GM12878 (cell line): ENCODE data around the gene GNB3. TPM values are rescaled to one million over a fixed set of nuclear protein-coding genes. Genes with fewer than 3 reads are reported as not detected.
A peak's percentile ranks its signal among the peaks of the same experiment; 100 is the strongest.

Experiments
- ATAC-seq: fragments of 200-7000 bp; cut with Tn5 transposase; 3 replicates; pipeline ENCODE4 v1.9.1; 2020; ENCODE audit warnings: mild to moderate bottlenecking, moderate library complexity
- BruUV-seq: library from RNA; stranded (reverse); fragments of 400-500 nt; replicated peaks from 2 replicates; lab custom pipeline; 2021; lab: Mats Ljungman, UMichigan
- CTCF ChIA-PET: fragments of 300-600 bp; sonication (Branson Sonifier 250); formaldehyde crosslinking; extraction: SDS; loops from one replicate; lab custom pipeline; 2021; ENCODE audit warnings: inconsistent platforms; lab: Yijun Ruan, JAX
- POLR2A ChIA-PET: fragments of 350-600 bp; formaldehyde crosslinking; extraction: SDS; loops from one replicate; lab custom pipeline; 2021; ENCODE audit warnings: inconsistent platforms; lab: Charles Lee
- RAD21 ChIA-PET: fragments of 300-600 bp; sonication (Branson Sonifier 250); formaldehyde crosslinking; loops from one replicate; lab custom pipeline; 2023; ENCODE audit warnings: antibody characterized with exemption; ENCODE audit not compliant: unreplicated experiment; lab: Charles Lee
- SMC1A ChIA-PET: fragments of 300-600 bp; sonication (Branson Sonifier 250); formaldehyde crosslinking; loops from one replicate; lab custom pipeline; 2023; ENCODE audit not compliant: unreplicated experiment, uncharacterized antibody; lab: Charles Lee
- DNase-seq: peaks from one replicate; pipeline ENCODE4 v3.0.0-alpha.2; 2011; ENCODE audit warnings: low read depth, low spot score
- FAIRE-seq: peaks from 3 replicates; lab custom pipeline; 2011; peaks lifted over from hg19 to GRCh38; lab: Jason Lieb, UNC
- H2AFZ ChIP-seq: 2 replicates; pipeline ENCODE4 v1.6.0; 2011; ENCODE audit warnings: low read depth, low read length, control low read depth; ENCODE audit not compliant: control insufficient read depth
- H3K27ac ChIP-seq: 2 replicates; pipeline ENCODE4 v1.5.1; 2011; ENCODE audit warnings: control low read depth; ENCODE audit not compliant: control insufficient read depth, insufficient read depth
- H3K27me3 ChIP-seq, 2 experiments: replicated peaks in 1 of 2; 2 replicates each; pipeline versions ENCODE4 v1.6.0 to v1.6.1; 2011; ENCODE audit warnings: low read length in 1 of 2; ENCODE audit not compliant: control insufficient read depth in 2 of 2, insufficient read depth in 2 of 2
- H3K36me3 ChIP-seq, 2 experiments: 2 replicates each; pipeline ENCODE4 v1.5.1; 2011; ENCODE audit warnings: low read length in 1 of 2; ENCODE audit not compliant: control insufficient read depth in 2 of 2, insufficient read depth in 2 of 2
- H3K4me1 ChIP-seq: 2 replicates; pipeline ENCODE4 v1.6.1; 2011; ENCODE audit warnings: mild to moderate bottlenecking, low read length, moderate library complexity, mixed read lengths; ENCODE audit not compliant: control insufficient read depth, insufficient read depth
- H3K4me2 ChIP-seq: 2 replicates; pipeline ENCODE4 v1.6.0; 2011; ENCODE audit warnings: control low read depth; ENCODE audit not compliant: control insufficient read depth, insufficient read depth
- H3K4me3 ChIP-seq: fragments of 200-600 bp; sonication (generic); 2 replicates; pipeline ENCODE4 v1.5.1; 2016
- H3K79me2 ChIP-seq: 2 replicates; pipeline ENCODE4 v1.6.0; 2011; ENCODE audit warnings: low read length; ENCODE audit not compliant: control insufficient read depth, insufficient read depth
- H3K9ac ChIP-seq: 2 replicates; pipeline ENCODE4 v1.8.0; 2011; ENCODE audit warnings: low read length, control low read depth, mixed read lengths; ENCODE audit not compliant: control insufficient read depth, insufficient read depth
- H3K9me3 ChIP-seq: replicated peaks from 3 replicates; pipeline ENCODE4 v1.5.1; 2011; ENCODE audit warnings: mild to moderate bottlenecking, low read length; ENCODE audit not compliant: control insufficient read depth, insufficient read depth
- H4K20me1 ChIP-seq: 2 replicates; pipeline ENCODE4 v1.6.0; 2011; ENCODE audit not compliant: control insufficient read depth, insufficient read depth
- DPF2 ChIP-seq: fragments of 450-650 bp; IDR thresholded peaks from 2 replicates; pipeline ENCODE4 v1.6.1; 2017; ENCODE audit warnings: mild to moderate bottlenecking
- EED ChIP-seq: sonication (generic); IDR thresholded peaks from 2 replicates; pipeline ENCODE4 v1.6.1; 2016; ENCODE audit warnings: antibody characterized with exemption, low read depth
- EP300 ChIP-seq, 2 experiments: fragments of 150-350 bp in 1 of 2; IDR thresholded peaks; 2 replicates each; pipeline ENCODE4 v1.6.1; 2011 to 2012; ENCODE audit warnings: low read depth in 2 of 2, low read length in 2 of 2, borderline replicate concordance in 1 of 2, improper control_type of control experiment in 1 of 2, inconsistent platforms in 1 of 2; ENCODE audit not compliant: control insufficient read depth in 1 of 2
- FOXK2 ChIP-seq: fragments of 450-650 bp; IDR thresholded peaks from 2 replicates; pipeline ENCODE4 v1.6.1; 2017; ENCODE audit warnings: mild to moderate bottlenecking, moderate library complexity
- IKZF1 ChIP-seq: fragments of 450-650 bp; conservative IDR thresholded peaks from 2 replicates; pipeline ENCODE4 v1.6.1; 2017; ENCODE audit warnings: antibody characterized with exemption, mild to moderate bottlenecking
- IKZF2 ChIP-seq, 2 experiments: fragments of 450-650 bp; IDR thresholded peaks; 2 replicates each; pipeline ENCODE4 v1.6.1; 2017; ENCODE audit warnings: mild to moderate bottlenecking in 2 of 2, moderate library complexity in 2 of 2
- KLF5 ChIP-seq: fragments of 450-650 bp; IDR thresholded peaks from 2 replicates; pipeline ENCODE4 v1.6.1; 2014; ENCODE audit warnings: mild to moderate bottlenecking; ENCODE audit not compliant: partially characterized antibody
- MEF2B ChIP-seq: fragments of 450-650 bp; IDR thresholded peaks from 2 replicates; pipeline ENCODE4 v1.6.1; 2018; ENCODE audit warnings: mild to moderate bottlenecking, moderate library complexity; ENCODE audit not compliant: partially characterized antibody, poor library complexity, severe bottlenecking
- NFIC ChIP-seq: IDR thresholded peaks from 2 replicates; pipeline ENCODE4 v1.6.1; 2012; ENCODE audit warnings: low read depth, mild to moderate bottlenecking, inconsistent platforms, low read length, moderate library complexity
- NFXL1 ChIP-seq: fragments of 450-650 bp; IDR thresholded peaks from 2 replicates; pipeline ENCODE4 v1.6.1; 2017; ENCODE audit warnings: antibody characterized with exemption, mild to moderate bottlenecking, borderline replicate concordance
- NR2F1 ChIP-seq: fragments of 450-650 bp; conservative IDR thresholded peaks from 2 replicates; pipeline ENCODE4 v1.6.1; 2017; ENCODE audit warnings: mild to moderate bottlenecking
- POLR2AphosphoS2 ChIP-seq: IDR thresholded peaks from 2 replicates; pipeline ENCODE4 v1.6.1; 2011; ENCODE audit warnings: low read depth, mild to moderate bottlenecking, low read length, improper control_type of control experiment, moderate library complexity
- RB1 ChIP-seq: fragments of 450-650 bp; formaldehyde crosslinking; IDR thresholded peaks from 2 replicates; pipeline ENCODE4 v1.6.1; 2017; ENCODE audit warnings: mild to moderate bottlenecking, borderline replicate concordance
- RELA ChIP-seq: fragments of 450-650 bp; IDR thresholded peaks from 2 replicates; pipeline ENCODE4 v1.8.0; 2014; ENCODE audit warnings: borderline replicate concordance; ENCODE audit not compliant: partially characterized antibody
- RUNX3 ChIP-seq: IDR thresholded peaks from 2 replicates; pipeline ENCODE4 v1.6.1; 2012; ENCODE audit warnings: low read length, inconsistent platforms
- SMAD5 ChIP-seq: IDR thresholded peaks from 2 replicates; pipeline ENCODE4 v1.6.1; 2016; ENCODE audit warnings: antibody characterized with exemption, low read depth
- SPI1 ChIP-seq: IDR thresholded peaks from 2 replicates; pipeline ENCODE4 v1.6.1; 2011; ENCODE audit warnings: low read depth, mild to moderate bottlenecking, low read length, moderate library complexity, borderline replicate concordance; ENCODE audit not compliant: insufficient read depth
- WGBS: methylation state at CpG from one replicate; pipeline ENCODE4 v1.1.6; 2016; ENCODE audit warnings: low lambda C conversion rate; ENCODE audit not compliant: insufficient replicate concordance, insufficient coverage; ENCODE audit errors: missing lambda C conversion rate; 5-methylcytosine and 5-hydroxymethylcytosine counted together
- in situ Hi-C: fragments of 300-500 bp; cut with MboI; formaldehyde crosslinking; loops from 9 replicates; pipeline ENCODE4 v1.14.3; 2018; ENCODE audit warnings: mixed read lengths
- intact Hi-C: fragments of 100-400 bp; cut with micrococcal nuclease; formaldehyde crosslinking; loops from one replicate; pipeline ENCODE4 v1.14.2; 2022; ENCODE audit not compliant: unreplicated experiment
- polyA plus RNA-seq, 11 experiments: library from polyadenylated mRNA; depleted of rRNA in 4 of 11; unstranded in 6 of 11; stranded (reverse) in 5 of 11; fragments of >200 nt; fragmentation: Nextera tagmentation in 4 of 11; fragmentation: Illumina TruSeq in 1 of 11; extraction: Ambion mirVana in 4 of 11; extraction: Trizol in 1 of 11; gene quantifications; 1 replicate in 1 of 11; 2 replicates in 10 of 11; pipeline versions ENCODE4 v1.2.1 to v1.2.3, GENCODE V29; 2011 to 2016; ENCODE audit warnings: inconsistent platforms in 2 of 11, missing spikeins in 2 of 11, low read depth in 1 of 11
- total RNA-seq, 4 experiments: library from RNA; depleted of rRNA in 3 of 4; stranded (reverse); fragments of >200 nt in 3 of 4; fragmentation: Illumina TruSeq in 1 of 4; extraction: Trizol in 1 of 4; gene quantifications; 2 replicates each; pipeline versions ENCODE4 v1.2.1 to v1.2.3, GENCODE V29; 2013 to 2021
- TF ChIP-seq, protein P1 (sequence below): IDR thresholded peaks from 2 replicates; pipeline ENCODE4 v1.6.1; 2012; ENCODE audit warnings: mild to moderate bottlenecking, low read depth, low read length
- TF ChIP-seq, protein P2 (sequence below): fragments of 450-650 bp; IDR thresholded peaks from 2 replicates; pipeline ENCODE4 v1.6.1; 2017; ENCODE audit warnings: low read depth, mild to moderate bottlenecking, moderate library complexity

Gene GNB3
- total and polyA plus RNA-seq, 10 of the 15 experiments (the other 5 are each of a cell fraction or from before 2014, with no cell fraction given) = 0.05 to 1.1 (median 0.36) TPM

DNA sequence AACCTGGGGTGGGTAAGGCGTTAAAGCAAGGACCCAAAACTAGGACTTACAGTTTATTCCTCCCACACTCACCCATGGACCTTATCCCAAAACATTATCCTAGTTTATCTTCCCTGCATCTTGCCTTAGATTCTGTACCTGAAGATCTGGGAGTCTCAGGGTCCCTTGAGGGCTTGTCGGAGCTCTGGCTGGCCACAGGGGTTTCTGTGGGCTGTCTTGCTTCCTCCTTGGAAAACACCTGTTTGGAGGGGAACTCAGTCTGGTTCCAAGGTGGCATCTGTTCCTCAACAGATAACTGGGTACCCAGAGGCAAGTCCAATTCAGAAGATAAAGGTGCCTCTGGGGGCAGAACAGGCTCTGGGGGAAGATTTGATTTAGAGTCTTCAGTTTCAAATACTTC lies 8.7 kb downstream of the GNB3 start:
- ChIA-PET POLR2A (interaction anchor here (0.6 to 8.9 kb wide), 8 partner anchors 13 to 181 kb away, joined by 3 to 84 read pairs (median 4); partner anchors contain the start of genes SPSB2 and TPI1), RAD21 (interaction anchor here (1.0 to 1.6 kb wide), 2 partner anchors 9 to 97 kb away, joined by 3 to 6 read pairs; partner anchors contain the start of gene GNB3), SMC1A (interaction anchor here (1.4 to 5.0 kb wide), 5 partner anchors 9 to 83 kb away, joined by 3 to 22 read pairs (median 3); partner anchors contain the start of genes GNB3 and SPSB2), CTCF (interaction anchor here (0.6 to 9.9 kb wide), 7 partner anchors 10 to 469 kb away, joined by 3 to 173 read pairs (median 5); partner anchors contain the start of genes SPSB2 and TPI1)
- intact Hi-C loops = no loop called here
- Histone ChIP-seq H3K27me3 (no peaks in the 10 kb centered on the region), H3K4me2 (peak overlapping the region; percentile 61), H4K20me1 (no peaks in the 10 kb centered on the region), H2AFZ (no peak overlapping the region), H3K79me2 (peaks cover 38% of the 10 kb centered on the region), H3K27ac (peak overlapping the region; percentile 48), H3K9me3 (no peaks in the 10 kb centered on the region), H3K4me1 (peaks cover 28% of the 10 kb centered on the region), H3K9ac (peak overlapping the region; percentile 71; the same call in 1 of the 2 replicates), H3K36me3 (peaks cover 0 to 15% of the 10 kb centered on the region in 2 experiments; a peak in 3 of 4 replicates), H3K4me3 (peak overlapping the region; percentile 60)
- FAIRE-seq (no peak), ATAC-seq (no peak), DNase-seq (no peak)
- TF ChIP-seq IKZF2 (IDR thresholded peaks at IDR 0.05) (peak; percentile 55 to 60; a peak in 3 of 4 replicates), RUNX3 (peak; percentile 74), RB1 (no peak), DPF2 (0 out of 2 replicates have a peak, but pooled peaks have one; percentile 37), EP300 (IDR thresholded peaks at IDR 0.05; ENCODE audit: borderline replicate concordance in 1 of 2, control insufficient read depth in 1 of 2, low read depth in 2 of 2, low read length in 2 of 2) (no peak), SMAD5 (no peak), RELA (peak; percentile 50), KLF5 (no peak), MEF2B (peak; percentile 59), IKZF1 (peak; percentile 62), POLR2AphosphoS2 (no peak), NFXL1 (no peak), SPI1 (0 out of 2 replicates have a peak, but pooled peaks have one; percentile 53), NR2F1 (no peak), FOXK2 (no peak), NFIC (0 out of 2 replicates have a peak, but pooled peaks have one; percentile 38), EED (peak; percentile 22; the same call in 1 of the 2 replicates)
- TF ChIP-seq, protein P1, sequence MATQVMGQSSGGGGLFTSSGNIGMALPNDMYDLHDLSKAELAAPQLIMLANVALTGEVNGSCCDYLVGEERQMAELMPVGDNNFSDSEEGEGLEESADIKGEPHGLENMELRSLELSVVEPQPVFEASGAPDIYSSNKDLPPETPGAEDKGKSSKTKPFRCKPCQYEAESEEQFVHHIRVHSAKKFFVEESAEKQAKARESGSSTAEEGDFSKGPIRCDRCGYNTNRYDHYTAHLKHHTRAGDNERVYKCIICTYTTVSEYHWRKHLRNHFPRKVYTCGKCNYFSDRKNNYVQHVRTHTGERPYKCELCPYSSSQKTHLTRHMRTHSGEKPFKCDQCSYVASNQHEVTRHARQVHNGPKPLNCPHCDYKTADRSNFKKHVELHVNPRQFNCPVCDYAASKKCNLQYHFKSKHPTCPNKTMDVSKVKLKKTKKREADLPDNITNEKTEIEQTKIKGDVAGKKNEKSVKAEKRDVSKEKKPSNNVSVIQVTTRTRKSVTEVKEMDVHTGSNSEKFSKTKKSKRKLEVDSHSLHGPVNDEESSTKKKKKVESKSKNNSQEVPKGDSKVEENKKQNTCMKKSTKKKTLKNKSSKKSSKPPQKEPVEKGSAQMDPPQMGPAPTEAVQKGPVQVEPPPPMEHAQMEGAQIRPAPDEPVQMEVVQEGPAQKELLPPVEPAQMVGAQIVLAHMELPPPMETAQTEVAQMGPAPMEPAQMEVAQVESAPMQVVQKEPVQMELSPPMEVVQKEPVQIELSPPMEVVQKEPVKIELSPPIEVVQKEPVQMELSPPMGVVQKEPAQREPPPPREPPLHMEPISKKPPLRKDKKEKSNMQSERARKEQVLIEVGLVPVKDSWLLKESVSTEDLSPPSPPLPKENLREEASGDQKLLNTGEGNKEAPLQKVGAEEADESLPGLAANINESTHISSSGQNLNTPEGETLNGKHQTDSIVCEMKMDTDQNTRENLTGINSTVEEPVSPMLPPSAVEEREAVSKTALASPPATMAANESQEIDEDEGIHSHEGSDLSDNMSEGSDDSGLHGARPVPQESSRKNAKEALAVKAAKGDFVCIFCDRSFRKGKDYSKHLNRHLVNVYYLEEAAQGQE = no peak
- TF ChIP-seq, protein P2, sequence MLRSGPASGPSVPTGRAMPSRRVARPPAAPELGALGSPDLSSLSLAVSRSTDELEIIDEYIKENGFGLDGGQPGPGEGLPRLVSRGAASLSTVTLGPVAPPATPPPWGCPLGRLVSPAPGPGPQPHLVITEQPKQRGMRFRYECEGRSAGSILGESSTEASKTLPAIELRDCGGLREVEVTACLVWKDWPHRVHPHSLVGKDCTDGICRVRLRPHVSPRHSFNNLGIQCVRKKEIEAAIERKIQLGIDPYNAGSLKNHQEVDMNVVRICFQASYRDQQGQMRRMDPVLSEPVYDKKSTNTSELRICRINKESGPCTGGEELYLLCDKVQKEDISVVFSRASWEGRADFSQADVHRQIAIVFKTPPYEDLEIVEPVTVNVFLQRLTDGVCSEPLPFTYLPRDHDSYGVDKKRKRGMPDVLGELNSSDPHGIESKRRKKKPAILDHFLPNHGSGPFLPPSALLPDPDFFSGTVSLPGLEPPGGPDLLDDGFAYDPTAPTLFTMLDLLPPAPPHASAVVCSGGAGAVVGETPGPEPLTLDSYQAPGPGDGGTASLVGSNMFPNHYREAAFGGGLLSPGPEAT = peak; percentile 39; the same call in 1 of the 2 replicates
- BruUV-seq = no TSS peak
- in situ Hi-C loops = no loop called here
- whole genome bisulfite sequencing = 50% methylated on average over 2 of the region's 2 CpGs
